IPS-NIHi7 (cell line): ENCODE results near the gene WDR43.
A peak's percentile ranks its signal among the peaks of the same experiment; 100 is the strongest.

Source experiments
- DNase-seq: peaks from one replicate; pipeline ENCODE4 v3.0.0; 2012; ENCODE audit warnings: mixed read lengths; ENCODE audit errors: extremely low spot score

Gene WDR43

GRCh38 chr2:28909655-28910353 is 15.3 kb downstream of the WDR43 start:
- no peak for DNase-seq

GRCh38 chr2:28915939-28916338 is 21.5 kb downstream of the WDR43 start:
- no peak for DNase-seq

- DNase-seq, result no peak
Measured at GRCh38 chr2:28926847-28927246, 32.4 kb downstream of the WDR43 start.

GRCh38 chr2:28927469-28927868 is 33.0 kb downstream of the WDR43 start:
- DNase-seq, result no peak

- no peak for DNase-seq
Measured at GRCh38 chr2:28927878-28928277, 33.4 kb downstream of the WDR43 start.

DNA sequence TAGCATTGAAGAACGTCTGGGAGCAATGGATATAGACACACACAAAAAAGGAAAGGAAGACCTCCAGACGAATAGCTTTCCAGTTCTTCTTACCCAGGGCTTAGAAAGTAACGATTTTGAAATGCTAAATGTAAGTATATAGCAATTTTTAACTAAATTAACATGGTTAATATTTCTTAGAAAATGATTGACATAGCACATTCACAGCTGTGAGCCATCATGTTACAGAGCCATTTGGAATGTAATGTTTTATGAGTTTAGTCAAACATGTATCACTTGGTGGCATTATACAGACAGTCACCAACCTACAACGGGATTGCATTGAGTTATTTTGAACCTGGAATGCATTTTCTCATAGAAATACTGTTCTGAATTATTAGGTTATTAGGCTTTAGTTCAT is 35.1 kb downstream of the WDR43 start:
- DNase-seq, result no peak

DNA sequence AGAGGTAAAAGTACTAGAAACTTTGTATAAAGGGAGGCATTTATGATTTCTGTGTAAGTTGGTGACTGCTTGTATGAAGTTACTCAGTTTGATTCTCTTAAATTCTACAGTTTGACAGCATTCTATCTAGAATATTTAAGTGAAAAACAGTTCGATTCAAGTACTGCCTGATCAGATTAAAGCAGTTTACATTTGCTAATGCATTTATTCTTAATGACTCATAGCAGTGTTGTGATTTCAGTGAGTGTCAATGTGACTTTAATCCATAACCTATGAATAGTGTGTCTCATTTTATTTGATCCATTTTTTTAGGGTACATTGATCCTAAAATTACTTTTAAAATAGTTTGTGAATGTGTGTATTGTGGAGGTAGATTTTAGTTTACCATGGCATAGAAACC is 35.7 kb downstream of the WDR43 start:
- no peak for DNase-seq

GRCh38 chr2:28934769-28935168 is 40.3 kb downstream of the WDR43 start:
- DNase-seq, result no peak

DNA sequence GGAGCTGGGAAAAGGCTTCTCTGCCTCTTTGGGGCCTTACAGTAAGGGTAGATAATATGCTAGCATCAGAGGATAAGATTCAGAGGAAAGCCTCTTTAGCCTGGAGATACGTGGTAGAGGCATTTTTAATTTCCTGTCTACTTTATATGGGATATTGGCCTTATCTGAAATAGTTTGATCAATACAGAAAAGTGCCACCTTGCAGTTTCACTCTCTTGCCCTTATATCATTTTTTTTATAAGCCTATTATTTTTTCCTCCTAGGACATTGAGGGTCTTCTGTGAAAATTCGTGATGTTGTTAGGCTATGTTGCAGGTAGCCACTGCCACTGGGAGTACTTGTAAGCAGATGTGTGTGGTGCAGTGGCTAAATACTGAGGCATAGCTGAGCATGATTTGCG is 46.5 kb downstream of the WDR43 start:
- DNase-seq, result no peak

DNA sequence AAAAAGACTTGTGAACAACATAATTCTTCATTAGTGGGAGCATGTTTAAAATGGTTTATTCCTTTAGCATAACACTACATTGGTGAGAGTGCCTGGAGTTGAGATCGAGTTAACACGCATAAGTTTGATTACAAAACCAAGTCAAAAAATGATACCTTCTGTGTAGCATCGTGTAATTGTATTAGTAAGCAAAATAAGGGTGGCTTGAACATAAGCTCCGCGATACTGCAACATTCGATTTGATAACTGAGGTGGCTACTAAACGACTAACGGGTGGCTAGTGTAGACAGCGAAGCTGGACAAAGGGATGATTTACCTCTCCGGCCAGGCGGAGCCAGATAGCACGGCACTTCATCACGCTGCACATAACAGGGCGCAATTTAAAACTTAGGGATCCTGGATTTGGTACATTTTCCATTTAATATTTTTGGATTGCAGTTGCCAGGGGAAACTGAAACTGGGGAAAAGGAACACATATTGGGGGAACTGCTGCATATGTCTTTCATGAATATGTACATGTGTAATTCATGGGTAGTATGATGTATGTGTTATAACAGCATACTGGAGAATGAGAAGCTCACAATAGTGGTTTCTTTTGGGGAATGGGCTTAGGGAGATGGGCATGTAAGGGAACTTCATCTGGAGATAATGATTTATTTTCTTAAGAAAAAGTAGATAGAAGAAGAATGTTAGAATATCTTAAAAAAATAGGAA is 50.2 kb downstream of the WDR43 start:
- DNase-seq, result no peak

- DNase-seq, result no peak
Measured at GRCh38 chr2:28948160-28948559, 53.7 kb downstream of the WDR43 start.

GRCh38 chr2:28949190-28949589 is 54.7 kb downstream of the WDR43 start:
- no peak for DNase-seq

- DNase-seq, result no peak
Measured at GRCh38 chr2:28949617-28950305, 55.3 kb downstream of the WDR43 start.

DNA sequence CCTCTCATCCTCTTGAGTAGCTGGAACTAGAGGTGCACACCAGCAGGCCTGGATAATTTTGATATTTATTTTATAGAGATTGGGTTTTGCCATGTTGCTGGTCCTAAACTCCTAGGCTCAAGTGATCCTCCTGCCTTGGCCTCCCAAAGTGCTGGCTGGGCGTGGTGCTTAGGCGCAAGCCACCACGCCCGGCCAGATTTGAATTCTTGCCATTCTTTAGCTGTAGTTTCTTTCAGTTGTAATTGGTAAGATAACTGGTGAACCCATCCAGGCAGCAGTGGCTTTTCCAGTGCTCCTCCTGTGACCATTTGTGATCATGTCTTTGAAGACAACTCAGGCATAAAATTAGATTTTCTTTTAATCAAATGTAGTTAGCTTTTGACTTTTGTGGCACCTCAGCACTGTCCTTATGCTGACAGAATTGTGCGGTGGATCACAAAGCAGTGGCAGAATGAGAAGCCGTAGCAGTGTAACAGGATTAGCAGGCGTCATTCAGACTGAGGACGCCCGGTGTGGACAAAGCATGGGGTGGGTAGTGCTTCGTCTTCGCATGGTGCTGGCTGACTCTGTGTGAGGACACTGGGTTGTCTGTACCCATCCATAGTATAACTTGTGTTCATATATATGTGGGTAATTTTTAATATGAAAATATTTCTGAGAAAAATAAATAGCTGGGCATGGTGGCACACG is 56.6 kb downstream of the WDR43 start:
- no peak for DNase-seq

GRCh38 chr2:28951910-28952835 is 57.7 kb downstream of the WDR43 start:
- no peak for DNase-seq

- no peak for DNase-seq
Measured at GRCh38 chr2:28952836-28953211, 58.4 kb downstream of the WDR43 start.

DNA sequence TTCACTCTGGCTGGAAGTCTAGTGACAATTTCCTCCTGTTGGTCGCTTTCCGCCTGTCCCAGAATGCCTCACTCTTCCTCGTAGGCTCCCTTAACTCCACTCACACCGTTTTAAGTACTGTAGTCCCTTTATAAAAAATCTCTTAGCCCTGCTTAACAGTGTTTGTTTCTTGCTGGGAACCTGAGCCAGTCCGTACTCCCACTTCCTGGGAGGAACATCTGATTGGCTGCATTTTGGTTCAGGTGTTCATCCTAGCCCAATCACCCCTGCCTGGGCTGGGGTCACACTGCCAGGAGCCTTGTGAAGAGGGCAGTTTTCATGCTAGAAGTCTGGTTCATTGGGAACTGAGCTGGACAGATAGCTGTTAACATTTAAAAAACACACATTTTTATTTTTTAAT is 61.0 kb downstream of the WDR43 start:
- peak; percentile 39 for DNase-seq

- peak; percentile 77 for DNase-seq
Measured at GRCh38 chr2:28956415-28956826, 62.0 kb downstream of the WDR43 start.

DNA sequence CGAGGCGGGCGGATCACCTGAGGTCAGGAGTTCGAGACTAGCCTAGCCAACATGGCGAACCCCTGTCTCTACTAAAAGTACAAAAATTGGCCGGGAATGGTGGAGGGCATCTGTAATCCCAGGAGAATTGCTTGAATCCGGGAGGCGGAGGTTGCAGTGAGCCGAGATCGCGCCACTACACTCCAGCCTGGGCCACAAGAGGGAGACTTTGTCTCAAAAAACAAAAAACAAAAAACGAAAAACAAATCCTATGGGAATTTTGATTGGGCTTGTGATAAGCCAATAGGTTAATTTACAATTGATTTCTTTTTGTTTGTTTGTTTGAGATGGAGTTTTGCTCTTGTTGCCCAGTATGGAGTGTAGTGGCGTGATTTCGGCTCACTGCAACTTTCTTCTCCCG is 62.4 kb downstream of the WDR43 start:
- DNase-seq, result no peak

DNA sequence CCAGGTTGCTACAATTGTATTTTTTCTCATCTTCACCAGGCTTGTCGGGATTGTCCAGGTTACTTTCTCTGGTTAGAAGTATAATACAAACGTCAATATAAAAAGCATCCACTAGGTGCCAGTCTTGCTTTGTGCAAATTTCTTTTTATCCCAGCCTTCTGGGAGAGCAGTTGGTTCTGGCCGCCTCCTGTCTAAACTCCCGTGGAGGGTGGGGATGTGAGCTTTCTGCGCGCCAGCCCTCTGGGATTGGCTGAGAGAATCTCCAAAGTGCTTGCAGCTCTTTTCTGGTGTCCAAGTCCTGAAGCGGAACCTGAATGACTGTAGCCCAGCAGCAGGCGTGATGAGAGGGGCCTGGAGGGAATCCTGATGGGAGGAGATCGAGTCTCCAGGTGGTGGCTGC is 64.2 kb downstream of the WDR43 start:
- peak; percentile 81 for DNase-seq

DNA sequence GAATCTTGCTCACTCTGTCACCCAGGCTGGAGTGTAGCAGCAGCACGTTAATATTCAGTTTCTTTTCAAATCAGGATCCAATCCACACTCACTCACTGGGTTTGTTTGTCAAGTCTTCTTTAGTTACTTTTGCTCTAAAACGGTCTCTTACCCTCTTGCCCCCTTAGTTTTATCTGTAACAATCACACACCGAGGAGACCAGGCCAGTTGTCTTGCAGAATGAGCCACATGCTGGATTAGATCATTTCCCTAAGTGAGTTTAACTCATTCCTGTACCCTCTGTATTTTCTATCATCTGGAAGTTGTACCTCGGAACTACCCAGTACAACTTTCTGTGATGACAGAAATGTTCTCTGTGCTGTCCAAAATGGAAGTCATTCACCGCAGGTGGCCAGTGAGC is 65.9 kb downstream of the WDR43 start:
- DNase-seq, result no peak
